Activated CD8-positive, alpha-beta memory T cell treated with anti-CD3 and anti-CD28 coated beads, Interleukin-2, amount 10 ng/mL, durations not matched to agents 7 days and 5 days (primary cell): ENCODE measurements around the gene HOXA11. TPM values are rescaled to one million over a fixed set of nuclear protein-coding genes. Genes with fewer than 3 reads are reported as not detected.

ENCODE experiments used
- ATAC-seq: fragments of 150-1000 bp; cut with Tn5 transposase; one replicate; pipeline ENCODE4 v1.10.0; 2021; ENCODE audit warnings: moderate library complexity
- CTCF ChIA-PET: fragments of 350-600 bp; sonication (Branson Sonifier 250); formaldehyde crosslinking; loops from one replicate; lab custom pipeline; 2021; ENCODE audit warnings: antibody characterized with exemption; lab: Charles Lee
- DNase-seq: peaks from one replicate; pipeline ENCODE4 v3.0.0-alpha.2; 2020
- H3K27ac Mint-ChIP-seq: one replicate; pipeline ENCODE4 v1.8.0; 2021; ENCODE audit warnings: mild to moderate bottlenecking, mixed read lengths
- H3K27me3 Mint-ChIP-seq: one replicate; pipeline ENCODE4 v1.8.0; 2021; ENCODE audit warnings: mixed read lengths
- H3K36me3 Mint-ChIP-seq: one replicate; pipeline ENCODE4 v1.8.0; 2021; ENCODE audit warnings: mild to moderate bottlenecking, mixed read lengths
- H3K4me1 Mint-ChIP-seq: one replicate; pipeline ENCODE4 v1.8.0; 2021; ENCODE audit warnings: mixed read lengths
- H3K4me3 Mint-ChIP-seq: one replicate; pipeline ENCODE4 v1.8.0; 2021; ENCODE audit warnings: mild to moderate bottlenecking, moderate library complexity, mixed read lengths
- H3K9me3 Mint-ChIP-seq: one replicate; pipeline ENCODE4 v1.8.0; 2022; ENCODE audit warnings: low read depth, mixed read lengths
- total RNA-seq, 2 experiments: library from RNA; stranded (reverse); gene quantifications; one replicate each; pipeline ENCODE4 v1.2.3, GENCODE V29; 2021

Gene HOXA11
- total RNA-seq, 2 experiments from 2014 or later = not detected

DNA sequence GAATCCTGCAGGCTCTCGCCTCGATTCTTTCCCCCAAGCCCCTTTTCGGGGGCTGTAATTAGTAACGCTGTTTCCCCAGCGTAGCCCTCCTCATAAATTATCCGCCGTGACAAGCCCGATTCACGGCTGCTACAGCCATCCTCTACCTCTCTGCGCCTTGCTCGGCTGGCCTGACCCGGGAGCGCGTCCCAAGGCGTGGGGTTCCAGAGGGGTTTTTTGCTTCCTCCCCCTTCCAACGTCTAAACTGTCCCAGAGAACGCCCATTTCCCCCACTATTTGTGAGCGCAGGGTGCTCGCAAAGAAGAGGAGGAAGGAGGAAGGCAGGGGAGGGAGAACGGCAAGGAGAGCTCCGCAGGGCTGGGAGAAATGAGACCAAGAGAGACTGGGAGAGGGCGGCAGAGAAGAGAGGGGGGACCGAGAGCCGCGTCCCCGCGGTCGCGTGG is 42.4 kb downstream of the HOXA11 start:
- CTCF ChIA-PET = no interaction called here
- Mint-ChIP-seq H3K9me3 (no peaks in the 10 kb centered on the region), H3K27ac (no peak overlapping the region), H3K4me3 (no peak overlapping the region), H3K27me3 (peaks cover 36% of the 10 kb centered on the region), H3K4me1 (no peaks in the 10 kb centered on the region), H3K36me3 (no peaks in the 10 kb centered on the region)
- no peak for ATAC-seq
- no peak for DNase-seq

DNA sequence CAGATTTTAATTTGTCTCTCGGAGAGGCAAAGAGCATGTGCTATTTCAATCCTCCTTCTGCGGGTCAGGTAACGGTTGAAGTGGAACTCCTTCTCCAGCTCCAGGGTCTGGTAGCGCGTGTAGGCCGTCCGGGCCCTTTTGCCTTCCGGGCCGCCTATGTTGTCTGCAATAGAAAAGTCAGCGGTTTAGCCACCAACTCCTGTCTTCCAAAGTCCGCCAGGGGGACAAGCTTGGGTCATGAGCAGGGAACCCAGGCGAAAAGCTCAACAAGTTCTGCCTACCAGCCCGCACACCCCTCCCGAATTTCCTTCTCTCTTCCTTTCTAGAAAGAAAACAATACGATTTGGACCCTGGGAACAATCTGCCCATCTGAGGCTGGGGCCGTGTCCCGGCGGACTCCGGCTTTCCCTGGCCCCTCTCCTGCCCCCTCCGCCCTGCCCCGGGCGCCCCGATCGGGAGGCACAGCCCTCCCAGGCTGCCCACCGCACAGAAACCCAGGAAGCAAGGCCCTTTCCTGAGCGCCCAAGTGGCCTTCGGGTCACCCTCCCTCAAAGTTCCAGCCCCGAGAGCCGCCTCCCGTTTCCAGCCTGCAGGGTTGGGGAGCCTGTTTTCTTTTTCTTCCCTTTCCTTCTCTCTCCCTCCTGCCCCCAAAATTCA is 43.0 kb downstream of the HOXA11 start:
- Mint-ChIP-seq H3K4me1 (no peaks in the 10 kb centered on the region), H3K36me3 (no peaks in the 10 kb centered on the region), H3K27ac (no peak overlapping the region), H3K4me3 (no peak overlapping the region), H3K27me3 (peaks cover 36% of the 10 kb centered on the region), H3K9me3 (no peaks in the 10 kb centered on the region)
- CTCF ChIA-PET = interaction anchor here (0.7 to 1.3 kb wide), 2 partner anchors 10 to 19 kb away, joined by 3 read pairs; partner anchors contain the start of gene HOXA3
- ATAC-seq (no peak), DNase-seq (no peak)

DNA sequence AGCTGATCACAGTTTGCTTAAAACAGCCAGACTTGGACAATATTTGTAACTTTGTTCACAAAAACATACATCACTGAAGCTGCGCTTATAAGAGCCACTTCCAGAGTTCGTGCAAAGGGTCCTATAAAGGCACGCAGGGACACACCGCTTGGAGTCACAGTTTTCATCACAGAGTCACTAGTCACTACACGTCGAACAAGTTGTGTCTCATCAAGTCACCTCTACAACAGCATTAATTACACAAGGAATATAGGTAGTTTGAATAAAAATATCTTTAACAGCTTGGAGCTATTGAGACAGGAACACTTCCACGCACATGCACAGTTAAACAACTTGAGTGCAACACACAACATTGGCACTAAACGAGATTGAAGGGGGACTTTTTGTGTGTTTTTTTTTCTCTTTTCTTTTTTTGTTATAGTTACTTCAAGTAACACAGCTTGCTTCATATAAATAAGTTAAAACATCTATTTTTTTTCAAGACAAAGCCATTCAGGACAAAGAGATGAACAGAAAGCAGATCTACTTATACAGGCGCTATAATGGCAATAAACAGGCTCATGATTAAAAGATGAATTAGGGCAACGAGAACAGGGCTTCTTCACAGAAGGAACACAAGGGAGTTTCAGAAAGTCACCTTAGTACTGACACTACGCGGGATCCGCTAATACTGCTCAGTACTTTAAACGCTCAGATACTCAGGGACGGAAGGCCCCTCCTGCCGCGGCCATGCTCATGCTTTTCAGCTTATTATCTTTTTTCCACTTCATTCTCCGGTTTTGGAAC is 43.7 kb downstream of the HOXA11 start:
- Mint-ChIP-seq H3K36me3 (no peaks in the 10 kb centered on the region), H3K4me1 (no peaks in the 10 kb centered on the region), H3K27ac (no peak overlapping the region), H3K27me3 (peaks cover 36% of the 10 kb centered on the region), H3K4me3 (no peak overlapping the region), H3K9me3 (no peaks in the 10 kb centered on the region)
- no peak for DNase-seq
- CTCF ChIA-PET = interaction anchor here (0.7 to 1.3 kb wide), 2 partner anchors 11 to 20 kb away, joined by 3 read pairs; partner anchors contain the start of gene HOXA3
- ATAC-seq = no peak

DNA sequence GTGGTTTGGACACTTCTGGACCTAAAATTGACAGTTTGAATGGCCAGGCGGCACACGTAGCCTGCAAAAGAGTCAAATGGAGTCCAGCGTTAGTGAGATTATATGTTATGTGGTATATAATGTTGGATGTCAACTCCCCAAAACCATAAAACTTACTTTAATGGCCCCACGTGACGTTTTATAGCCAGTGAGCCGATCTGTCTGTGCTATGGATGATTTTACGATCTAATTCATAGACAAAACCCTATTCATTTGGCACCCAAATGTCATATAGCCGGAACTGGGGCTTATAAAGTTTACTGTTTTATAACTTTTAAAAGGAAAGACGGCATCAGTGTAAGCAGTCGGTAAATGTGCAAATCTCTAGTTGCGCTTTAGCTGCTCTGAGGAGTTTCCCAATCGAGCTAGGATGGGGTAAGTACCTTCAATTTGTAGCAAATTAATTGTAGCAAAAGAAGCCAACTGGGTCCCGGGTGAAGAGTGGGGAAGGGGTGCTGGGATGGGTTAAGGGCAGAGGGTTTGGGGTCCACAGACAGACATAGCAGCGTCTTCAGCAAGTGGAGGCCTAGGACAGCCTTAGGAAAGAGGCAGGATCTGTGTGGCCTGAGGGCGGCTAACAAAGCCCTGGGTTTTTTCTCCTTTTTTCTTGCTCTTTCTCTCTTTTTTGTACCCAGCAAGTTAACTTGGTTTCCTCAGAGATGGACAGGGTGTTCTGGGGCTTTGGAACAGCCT is 44.7 kb downstream of the HOXA11 start:
- peaks cover 39% of the 10 kb centered on the region for H3K27me3 Mint-ChIP-seq
- peaks cover 10% of the 10 kb centered on the region for H3K4me1 Mint-ChIP-seq
- H3K27ac Mint-ChIP-seq = no peak overlapping the region
- no peak overlapping the region for H3K4me3 Mint-ChIP-seq
- H3K9me3 Mint-ChIP-seq = no peaks in the 10 kb centered on the region
- CTCF ChIA-PET = interaction anchor here (1.3 kb wide), 1 partner anchor 21 kb away, joined by 3 read pairs; no protein-coding TSS in a partner anchor
- DNase-seq = no peak
- no peak for ATAC-seq
- H3K36me3 Mint-ChIP-seq = no peaks in the 10 kb centered on the region

DNA sequence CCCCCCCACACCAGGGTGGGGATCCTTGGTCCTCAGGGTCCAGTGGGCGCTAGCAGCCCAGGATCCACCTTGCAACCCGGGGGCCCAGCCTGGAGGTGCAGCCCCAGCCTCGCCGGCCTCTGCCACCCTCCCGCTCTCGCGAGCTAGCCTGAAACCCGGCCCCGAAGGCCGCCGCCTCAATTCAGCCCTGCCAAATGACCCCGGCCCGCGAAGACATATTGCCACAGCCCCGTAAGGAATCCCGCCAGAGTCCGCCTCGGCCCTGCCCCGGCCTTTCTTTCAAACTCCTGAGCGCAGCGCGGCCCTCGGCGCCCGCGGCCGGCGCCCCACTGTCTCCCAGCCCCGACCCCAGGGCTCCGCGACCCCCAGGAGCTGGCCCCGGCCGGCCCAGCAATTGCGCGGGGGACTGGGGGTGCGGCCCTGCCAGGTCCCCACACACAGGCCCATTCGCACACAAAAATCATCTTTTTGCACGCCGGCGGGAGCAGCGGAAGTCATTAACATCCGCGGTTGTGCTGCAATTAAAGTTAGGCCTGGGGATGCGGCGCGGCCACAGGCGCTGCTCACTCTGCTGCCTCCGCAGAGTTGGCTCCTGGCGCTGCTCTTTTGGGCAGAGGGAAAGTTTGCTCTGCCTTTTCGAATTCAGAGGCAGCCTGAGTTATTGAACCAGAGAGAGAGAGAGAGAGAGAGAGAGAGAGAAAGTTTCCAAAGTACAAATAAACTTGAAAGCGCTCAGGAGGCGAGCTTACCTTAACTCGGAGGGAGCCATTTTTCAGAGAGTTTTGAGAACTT is 45.5 kb downstream of the HOXA11 start:
- Mint-ChIP-seq H3K4me3 (no peak overlapping the region), H3K27ac (no peak overlapping the region), H3K9me3 (no peaks in the 10 kb centered on the region), H3K36me3 (no peaks in the 10 kb centered on the region), H3K4me1 (peaks cover 17% of the 10 kb centered on the region), H3K27me3 (peaks cover 45% of the 10 kb centered on the region)
- DNase-seq (no peak), ATAC-seq (no peak)
- CTCF ChIA-PET = no interaction called here

DNA sequence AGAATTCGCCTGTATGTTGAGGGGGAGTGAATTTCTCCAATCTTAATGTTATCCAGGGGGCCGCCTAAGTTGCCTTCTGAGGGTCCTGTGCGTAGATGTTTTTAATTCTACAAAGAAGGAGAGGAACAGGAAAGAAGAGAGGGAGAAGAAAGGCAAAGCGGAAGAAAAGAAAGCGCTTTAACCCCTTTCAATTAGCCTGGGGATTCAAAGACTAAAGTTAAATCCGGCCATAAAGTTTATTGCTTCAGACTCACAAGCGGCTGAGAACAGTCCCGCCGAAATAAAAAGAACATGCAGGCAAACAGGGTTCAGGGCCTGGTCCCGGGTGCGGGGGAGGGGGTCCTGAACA is 46.1 kb downstream of the HOXA11 start:
- H3K27ac Mint-ChIP-seq = no peak overlapping the region
- peaks cover 23% of the 10 kb centered on the region for H3K4me1 Mint-ChIP-seq
- H3K9me3 Mint-ChIP-seq = no peaks in the 10 kb centered on the region
- peaks cover 48% of the 10 kb centered on the region for H3K27me3 Mint-ChIP-seq
- ATAC-seq (no peak), DNase-seq (no peak)
- H3K36me3 Mint-ChIP-seq = no peaks in the 10 kb centered on the region
- no peak overlapping the region for H3K4me3 Mint-ChIP-seq
- CTCF ChIA-PET = no interaction called here

DNA sequence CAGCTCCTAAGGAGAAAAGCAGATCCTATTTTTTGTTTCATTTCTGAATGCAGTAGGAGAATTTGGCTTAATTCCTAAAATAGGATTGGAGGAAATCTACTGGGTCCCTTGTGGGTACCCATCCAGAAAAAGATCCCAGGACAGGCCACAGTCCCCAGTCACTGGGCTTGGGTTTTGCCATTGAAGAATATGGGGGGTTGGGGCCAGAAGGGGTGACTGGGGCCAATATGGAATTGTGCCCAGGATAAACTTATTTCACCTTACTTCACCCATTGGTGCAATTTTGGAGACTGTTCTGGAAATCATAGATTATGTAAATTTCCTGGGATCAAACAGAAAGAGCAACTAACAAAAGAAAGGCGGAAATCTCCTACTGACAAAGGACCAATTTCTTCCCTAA is 46.6 kb downstream of the HOXA11 start:
- ATAC-seq = no peak
- Mint-ChIP-seq H3K4me1 (peaks cover 27% of the 10 kb centered on the region), H3K27ac (no peak overlapping the region), H3K4me3 (no peak overlapping the region), H3K27me3 (peaks cover 53% of the 10 kb centered on the region), H3K36me3 (no peaks in the 10 kb centered on the region), H3K9me3 (no peaks in the 10 kb centered on the region)
- CTCF ChIA-PET = no interaction called here
- DNase-seq = no peak

DNA sequence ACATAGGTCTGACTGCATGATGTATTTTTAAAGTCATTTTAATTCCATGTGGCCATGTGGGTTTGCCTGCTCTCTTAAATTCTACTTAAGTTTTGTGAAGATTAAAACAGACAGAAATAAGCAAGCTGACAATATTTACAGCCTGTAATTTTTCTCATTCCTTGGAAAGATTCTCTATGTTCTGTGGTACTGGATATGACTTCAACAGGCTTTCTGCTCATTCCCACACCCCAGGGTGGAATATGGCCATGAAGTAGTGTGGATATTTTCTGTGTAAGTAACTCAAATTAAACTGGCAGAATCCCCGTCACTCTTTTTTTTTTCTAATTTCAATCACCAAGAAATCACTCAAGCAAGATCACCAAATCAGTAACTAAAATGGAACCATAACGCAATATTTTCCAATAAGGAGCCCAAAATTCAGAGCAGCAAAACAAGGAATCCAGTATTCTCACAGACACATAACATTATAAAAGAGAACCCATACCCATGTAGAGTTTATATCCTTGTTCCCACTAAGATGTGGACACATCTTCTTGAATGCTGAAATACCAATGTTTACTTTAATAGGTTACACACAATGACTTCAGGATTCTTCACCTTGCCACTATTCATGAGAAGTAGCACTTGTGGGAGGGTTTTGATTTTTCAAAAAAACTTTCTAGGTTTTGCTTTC is 47.3 kb downstream of the HOXA11 start:
- ATAC-seq = no peak
- peaks cover 31% of the 10 kb centered on the region for H3K4me1 Mint-ChIP-seq
- DNase-seq = no peak
- no peak overlapping the region for H3K27ac Mint-ChIP-seq
- no peaks in the 10 kb centered on the region for H3K36me3 Mint-ChIP-seq
- peaks cover 60% of the 10 kb centered on the region for H3K27me3 Mint-ChIP-seq
- no peak overlapping the region for H3K4me3 Mint-ChIP-seq
- CTCF ChIA-PET = no interaction called here
- H3K9me3 Mint-ChIP-seq = no peaks in the 10 kb centered on the region

DNA sequence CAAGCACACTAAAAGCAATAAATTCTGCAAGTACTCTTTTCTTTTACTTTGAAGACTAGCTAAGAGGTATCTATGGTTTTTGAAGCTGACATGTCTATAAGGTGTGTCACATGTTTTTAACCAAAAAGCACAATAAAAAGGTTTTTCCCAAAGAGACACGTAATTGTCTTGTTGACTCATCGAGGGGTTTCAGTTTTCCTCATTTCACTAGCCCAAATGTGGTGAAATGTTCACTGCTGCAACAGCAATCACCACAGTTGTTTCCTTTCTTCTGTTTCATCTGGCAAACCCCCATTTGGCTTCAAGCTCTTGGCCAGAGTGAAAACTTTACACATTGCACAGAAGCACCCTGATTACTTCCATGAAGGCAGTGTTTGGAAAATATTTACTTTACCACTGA is 50.6 kb downstream of the HOXA11 start:
- Mint-ChIP-seq H3K4me1 (peaks cover 33% of the 10 kb centered on the region), H3K27ac (no peak overlapping the region), H3K9me3 (no peaks in the 10 kb centered on the region), H3K36me3 (no peaks in the 10 kb centered on the region), H3K4me3 (no peak overlapping the region), H3K27me3 (peaks cover 77% of the 10 kb centered on the region)
- ATAC-seq = no peak
- peak; percentile 51 for DNase-seq
- CTCF ChIA-PET = interaction anchor here (0.5 to 1.9 kb wide), 3 partner anchors 17 to 35 kb away, joined by 3 to 5 read pairs (median 3); no protein-coding TSS in a partner anchor

DNA sequence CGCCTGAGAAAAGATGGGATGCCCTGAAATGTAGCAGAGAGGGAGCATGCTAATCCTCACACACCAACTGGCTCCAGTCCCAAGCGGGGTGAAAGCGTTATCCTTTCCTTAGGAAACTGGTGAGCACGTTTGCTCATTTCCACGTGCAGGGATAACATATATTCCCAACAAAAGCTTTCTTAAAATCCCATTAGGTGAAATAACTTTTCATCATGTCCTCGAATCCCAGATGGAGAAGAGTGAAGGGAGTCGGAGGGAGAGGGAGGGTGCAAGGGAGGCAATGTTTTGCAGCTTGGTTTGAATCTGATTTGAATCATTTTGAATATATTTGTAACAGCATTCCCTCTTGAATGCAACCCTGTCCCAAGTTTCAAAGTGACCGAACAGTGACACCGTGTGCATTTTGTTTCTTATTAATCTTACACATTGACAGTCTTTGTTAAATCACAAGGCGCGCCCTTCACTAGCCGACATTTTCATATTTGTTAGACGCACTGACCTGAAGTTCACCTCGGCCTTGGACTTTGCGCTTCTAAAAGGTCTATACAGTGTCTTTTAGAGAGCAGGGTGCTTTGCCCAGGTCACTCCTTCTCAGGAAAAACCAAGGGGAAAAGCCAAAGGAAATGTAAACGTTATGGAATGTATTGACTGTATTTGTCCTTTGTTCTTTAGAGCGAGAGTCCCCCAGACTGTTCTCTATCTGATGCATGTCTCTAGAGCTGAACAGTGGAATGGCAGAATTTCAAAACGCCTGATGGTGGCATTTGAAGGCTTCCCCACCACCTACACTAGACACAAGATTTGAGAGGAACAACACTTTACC is 51.4 kb downstream of the HOXA11 start:
- H3K27me3 Mint-ChIP-seq = peaks cover 81% of the 10 kb centered on the region
- H3K4me1 Mint-ChIP-seq = peaks cover 33% of the 10 kb centered on the region
- H3K27ac Mint-ChIP-seq = no peak overlapping the region
- H3K36me3 Mint-ChIP-seq = no peaks in the 10 kb centered on the region
- CTCF ChIA-PET = interaction anchor here (0.5 to 1.9 kb wide), 3 partner anchors 17 to 34 kb away, joined by 3 to 5 read pairs (median 3); no protein-coding TSS in a partner anchor
- ATAC-seq (no peak), DNase-seq (no peak)
- no peaks in the 10 kb centered on the region for H3K9me3 Mint-ChIP-seq
- H3K4me3 Mint-ChIP-seq = no peak overlapping the region

DNA sequence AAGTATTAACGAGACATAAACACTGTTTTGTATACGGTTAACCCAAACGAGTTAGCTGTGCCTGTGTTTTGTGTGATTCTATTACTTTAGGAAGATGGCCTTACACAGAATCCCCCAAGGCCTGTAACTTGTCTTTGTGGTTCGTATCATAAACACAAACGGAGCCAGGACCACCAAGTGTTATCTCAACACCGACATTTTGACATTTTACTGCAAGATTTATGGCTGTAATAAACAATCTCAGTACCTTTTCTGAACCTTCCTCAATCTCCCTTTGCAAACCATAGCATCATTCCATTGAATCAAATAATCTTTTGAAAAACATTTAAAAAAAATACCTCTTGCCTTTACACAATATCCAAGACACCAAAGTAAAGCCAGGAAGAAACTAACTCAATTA is 52.1 kb downstream of the HOXA11 start:
- Mint-ChIP-seq H3K9me3 (no peaks in the 10 kb centered on the region), H3K27ac (no peak overlapping the region), H3K4me3 (no peak overlapping the region), H3K4me1 (peaks cover 33% of the 10 kb centered on the region), H3K36me3 (no peaks in the 10 kb centered on the region), H3K27me3 (peaks cover 80% of the 10 kb centered on the region)
- no peak for ATAC-seq
- no peak for DNase-seq
- CTCF ChIA-PET = no interaction called here

DNA sequence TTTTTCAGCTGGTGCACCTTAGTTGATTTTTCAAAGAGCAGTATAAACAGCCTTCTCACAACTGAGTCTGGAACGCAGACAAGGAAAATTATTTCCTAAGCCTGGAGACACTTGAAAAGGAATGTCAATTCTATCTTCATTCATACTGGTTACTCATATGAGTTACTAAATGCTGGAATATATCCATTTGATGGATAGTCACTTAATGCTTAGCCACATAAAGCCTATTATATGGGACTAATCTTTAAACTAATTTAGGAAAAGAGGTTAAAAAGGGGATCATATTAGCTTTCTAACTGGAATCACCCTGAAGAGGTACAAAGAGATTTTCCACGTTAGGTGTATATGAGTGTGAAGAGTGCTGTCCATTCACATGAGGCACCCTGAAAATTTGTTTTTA is 52.8 kb downstream of the HOXA11 start:
- H3K36me3 Mint-ChIP-seq = no peaks in the 10 kb centered on the region
- H3K27me3 Mint-ChIP-seq = peaks cover 80% of the 10 kb centered on the region
- no peak overlapping the region for H3K27ac Mint-ChIP-seq
- peaks cover 33% of the 10 kb centered on the region for H3K4me1 Mint-ChIP-seq
- no peak overlapping the region for H3K4me3 Mint-ChIP-seq
- no peak for ATAC-seq
- no peaks in the 10 kb centered on the region for H3K9me3 Mint-ChIP-seq
- CTCF ChIA-PET = interaction anchor here (1.1 to 2.8 kb wide), 2 partner anchors 18 to 1281 kb away, joined by 3 to 18 read pairs; no protein-coding TSS in a partner anchor
- no peak for DNase-seq
